ENCODE measurements around the gene PSME2. TPM values are rescaled to one million over a fixed set of nuclear protein-coding genes. Genes with fewer than 3 reads are reported as not detected.

The PSME2 gene
- total RNA-seq, 1 donor from 2014 or later, result 173 TPM

GRCh38 chr14:24162093-24162492 lies 15.7 kb upstream of the PSME2 start:
- FAIRE-seq (no peak), DNase-seq (ENCODE audit: low read depth) (peak; percentile 26)
- Histone ChIP-seq H3K79me2 (ENCODE audit: insufficient read depth, low read length) (peaks cover 12% of the 10 kb centered on the region), H3K9me3 (ENCODE audit: insufficient read depth, low read depth, low read length) (no peaks in the 10 kb centered on the region), H3K27me3 (ENCODE audit: insufficient read depth, low read length) (no peaks in the 10 kb centered on the region), H4K20me1 (ENCODE audit: insufficient read depth, low read length) (peaks cover 30% of the 10 kb centered on the region), H3K9ac (ENCODE audit: low read length) (peak overlapping the region; percentile 90), H2AFZ (ENCODE audit: low read depth, low read length) (no peak overlapping the region), H3K4me3 (ENCODE audit: insufficient read depth, low read depth, low read length) (peak overlapping the region; percentile 74), H3K27ac (ENCODE audit: low read depth, low read length) (peak overlapping the region; percentile 86), H3K36me3 (ENCODE audit: insufficient read depth, low read length) (peaks cover 30% of the 10 kb centered on the region), H3K4me1 (ENCODE audit: insufficient read depth, low read length) (peaks cover 12% of the 10 kb centered on the region), H3K4me2 (ENCODE audit: low read length) (peak overlapping the region; percentile 94)
- no peaks in the 10 kb centered on the region for H3K27me3 Mint-ChIP-seq (ENCODE audit: low read depth, unreplicated experiment)
- TF ChIP-seq CTCF (IDR thresholded peaks at IDR 0.05; ENCODE audit: insufficient read depth, low read depth, low read length) (no peak), EZH2 (IDR thresholded peaks at IDR 0.05; ENCODE audit: insufficient read depth, low read length) (no peak)
- no peaks in the 10 kb centered on the region for H3K9me3 Mint-ChIP-seq (ENCODE audit: unreplicated experiment)
- H3K4me3 Mint-ChIP-seq (ENCODE audit: unreplicated experiment), result peak overlapping the region; percentile 93
- peaks cover 41% of the 10 kb centered on the region for H3K36me3 Mint-ChIP-seq (ENCODE audit: low read depth, unreplicated experiment)
- peaks cover 20% of the 10 kb centered on the region for H3K4me1 Mint-ChIP-seq (ENCODE audit: low read depth, unreplicated experiment)
- peak overlapping the region; percentile 99 for H3K27ac Mint-ChIP-seq (ENCODE audit: unreplicated experiment)

GRCh38 chr14:24160850-24161804 lies 14.7 kb upstream of the PSME2 start, which contains the start of gene IRF9:
TSS of gene IRF9 (plus strand) at chr14:24161265. CDS start at chr14:24162145, 880 bp downstream.
- H2AFZ ChIP-seq (ENCODE audit: low read depth, low read length), result peak within 1 kb of the TSS; percentile 62
- no peak for FAIRE-seq

More at GRCh38 chr14:24160850-24161804, 14.7 kb upstream of the PSME2 start, which contains the start of gene IRF9:
- Histone ChIP-seq H3K79me2 (ENCODE audit: insufficient read depth, low read length) (peaks cover 12% of the 10 kb centered on the region), H4K20me1 (ENCODE audit: insufficient read depth, low read length) (peaks cover 30% of the 10 kb centered on the region), H3K36me3 (ENCODE audit: insufficient read depth, low read length) (peaks cover 33% of the 10 kb centered on the region), H3K9me3 (ENCODE audit: insufficient read depth, low read depth, low read length) (no peaks in the 10 kb centered on the region), H3K4me2 (ENCODE audit: low read length) (peak within 1 kb of the TSS; percentile 94), H3K4me3 (ENCODE audit: insufficient read depth, low read depth, low read length) (peak within 1 kb of the TSS; percentile 74), H3K9ac (ENCODE audit: low read length) (peak within 1 kb of the TSS; percentile 90), H3K27me3 (ENCODE audit: insufficient read depth, low read length) (no peaks in the 10 kb centered on the region), H3K4me1 (ENCODE audit: insufficient read depth, low read length) (peaks cover 12% of the 10 kb centered on the region), H3K27ac (ENCODE audit: low read depth, low read length) (peak within 1 kb of the TSS; percentile 86)
- DNase-seq (ENCODE audit: low read depth), result peak; percentile 78
- H3K4me3 Mint-ChIP-seq (ENCODE audit: unreplicated experiment), result peak within 1 kb of the TSS; percentile 93
- peak; percentile 96 for TF ChIP-seq CTCF (IDR thresholded peaks at IDR 0.05; ENCODE audit: insufficient read depth, low read depth, low read length)
- no peak for TF ChIP-seq EZH2 (IDR thresholded peaks at IDR 0.05; ENCODE audit: insufficient read depth, low read length)
- H3K9me3 Mint-ChIP-seq (ENCODE audit: unreplicated experiment), result no peaks in the 10 kb centered on the region
- no peaks in the 10 kb centered on the region for H3K27me3 Mint-ChIP-seq (ENCODE audit: low read depth, unreplicated experiment)
- H3K4me1 Mint-ChIP-seq (ENCODE audit: low read depth, unreplicated experiment), result peaks cover 20% of the 10 kb centered on the region
- peak within 1 kb of the TSS; percentile 99 for H3K27ac Mint-ChIP-seq (ENCODE audit: unreplicated experiment)
- H3K36me3 Mint-ChIP-seq (ENCODE audit: low read depth, unreplicated experiment), result peaks cover 42% of the 10 kb centered on the region

Data from astrocyte (in vitro differentiated cells and primary cell).